ENCODE measurements around the gene TLR6. TPM values are rescaled to one million over a fixed set of nuclear protein-coding genes. Genes with fewer than 3 reads are reported as not detected.

The TLR6 gene
- total and polyA plus RNA-seq, 2 experiments from 2014 or later = 0.12 TPM; not detected in 1

GRCh38 chr4:38872620-38873019 lies 16.0 kb upstream of the TLR6 start:
- no peak overlapping the region for H3K27ac ChIP-seq

GRCh38 chr4:38871593-38871992 lies 15.0 kb upstream of the TLR6 start:
- Histone ChIP-seq H3K9me3 (ENCODE audit: low read depth) (no peaks in the 10 kb centered on the region), H3K4me3 (no peak overlapping the region), H3K27me3 (no peaks in the 10 kb centered on the region), H3K27ac (no peak overlapping the region), H3K4me1 (ENCODE audit: low read depth) (peaks cover 7% of the 10 kb centered on the region), H3K36me3 (no peaks in the 10 kb centered on the region)
- DNase-seq (ENCODE audit: low read depth in 1 of 2, low spot score in 1 of 2) = no peak
- TF ChIP-seq, protein P1, sequence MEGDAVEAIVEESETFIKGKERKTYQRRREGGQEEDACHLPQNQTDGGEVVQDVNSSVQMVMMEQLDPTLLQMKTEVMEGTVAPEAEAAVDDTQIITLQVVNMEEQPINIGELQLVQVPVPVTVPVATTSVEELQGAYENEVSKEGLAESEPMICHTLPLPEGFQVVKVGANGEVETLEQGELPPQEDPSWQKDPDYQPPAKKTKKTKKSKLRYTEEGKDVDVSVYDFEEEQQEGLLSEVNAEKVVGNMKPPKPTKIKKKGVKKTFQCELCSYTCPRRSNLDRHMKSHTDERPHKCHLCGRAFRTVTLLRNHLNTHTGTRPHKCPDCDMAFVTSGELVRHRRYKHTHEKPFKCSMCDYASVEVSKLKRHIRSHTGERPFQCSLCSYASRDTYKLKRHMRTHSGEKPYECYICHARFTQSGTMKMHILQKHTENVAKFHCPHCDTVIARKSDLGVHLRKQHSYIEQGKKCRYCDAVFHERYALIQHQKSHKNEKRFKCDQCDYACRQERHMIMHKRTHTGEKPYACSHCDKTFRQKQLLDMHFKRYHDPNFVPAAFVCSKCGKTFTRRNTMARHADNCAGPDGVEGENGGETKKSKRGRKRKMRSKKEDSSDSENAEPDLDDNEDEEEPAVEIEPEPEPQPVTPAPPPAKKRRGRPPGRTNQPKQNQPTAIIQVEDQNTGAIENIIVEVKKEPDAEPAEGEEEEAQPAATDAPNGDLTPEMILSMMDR (IDR thresholded peaks at IDR 0.05; ENCODE audit: low read depth, low read length) = no peak

More at GRCh38 chr4:38872620-38873019, 16.0 kb upstream of the TLR6 start:
- peaks cover 7% of the 10 kb centered on the region for H3K4me1 ChIP-seq (ENCODE audit: low read depth)
- no peaks in the 10 kb centered on the region for H3K36me3 ChIP-seq
- H3K9me3 ChIP-seq (ENCODE audit: low read depth) = no peaks in the 10 kb centered on the region
- peak in 1 of 2 donors; percentile 34 for DNase-seq (ENCODE audit: low read depth in 1 of 2, low spot score in 1 of 2)
- TF ChIP-seq, protein P1 (IDR thresholded peaks at IDR 0.05; ENCODE audit: low read depth, low read length) = no peak
- no peaks in the 10 kb centered on the region for H3K27me3 ChIP-seq
- no peak overlapping the region for H3K4me3 ChIP-seq

DNA sequence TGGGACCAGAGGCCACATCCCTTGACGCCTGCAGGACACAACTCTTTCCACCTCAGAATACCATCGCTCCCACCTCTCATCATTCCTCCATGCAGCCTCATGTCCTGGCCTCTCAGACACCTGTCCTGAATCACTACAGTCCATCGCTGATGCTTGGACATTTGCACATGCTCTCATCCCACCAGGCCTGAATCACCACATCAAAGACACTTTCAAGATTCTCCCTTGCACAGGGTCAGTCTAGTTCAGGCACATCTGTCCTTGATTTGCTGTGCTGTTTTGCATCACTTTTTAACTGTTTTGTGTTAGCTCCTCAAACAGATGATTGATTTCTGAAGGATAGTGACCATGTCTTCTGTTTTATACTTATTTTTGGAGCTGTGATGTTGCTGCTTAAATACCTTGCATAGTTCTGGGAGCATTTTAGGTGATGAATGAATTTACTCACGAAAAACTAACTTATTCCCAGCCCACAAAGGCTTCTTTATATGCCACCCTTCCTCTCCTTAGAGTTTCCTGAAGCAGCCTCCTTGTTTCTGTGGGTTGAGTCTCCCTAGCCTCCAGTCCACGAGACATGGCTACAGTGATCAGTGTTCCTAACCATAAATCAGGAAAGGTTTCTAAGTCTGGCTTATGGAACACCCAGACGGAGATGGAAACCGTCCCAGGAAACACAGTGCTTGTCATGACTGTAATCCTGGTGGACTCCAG lies 13.6 kb upstream of the TLR6 start:
- H3K4me3 ChIP-seq = no peak overlapping the region
- H3K9me3 ChIP-seq (ENCODE audit: low read depth) = no peaks in the 10 kb centered on the region
- TF ChIP-seq, protein P1 (IDR thresholded peaks at IDR 0.05; ENCODE audit: low read depth, low read length) = no peak
- H3K27me3 ChIP-seq = no peaks in the 10 kb centered on the region
- peaks cover 7% of the 10 kb centered on the region for H3K4me1 ChIP-seq (ENCODE audit: low read depth)
- no peak overlapping the region for H3K27ac ChIP-seq
- no peaks in the 10 kb centered on the region for H3K36me3 ChIP-seq
- DNase-seq (ENCODE audit: low read depth in 1 of 2, low spot score in 1 of 2) = no peak

GRCh38 chr4:38869511-38869910 lies 12.9 kb upstream of the TLR6 start:
- Histone ChIP-seq H3K4me3 (no peak overlapping the region), H3K27ac (no peak overlapping the region), H3K9me3 (ENCODE audit: low read depth) (no peaks in the 10 kb centered on the region), H3K4me1 (ENCODE audit: low read depth) (peaks cover 7% of the 10 kb centered on the region), H3K36me3 (no peaks in the 10 kb centered on the region), H3K27me3 (no peaks in the 10 kb centered on the region)
- TF ChIP-seq, protein P1 (IDR thresholded peaks at IDR 0.05; ENCODE audit: low read depth, low read length) = no peak
- DNase-seq (ENCODE audit: low read depth in 1 of 2, low spot score in 1 of 2) = no peak

DNA sequence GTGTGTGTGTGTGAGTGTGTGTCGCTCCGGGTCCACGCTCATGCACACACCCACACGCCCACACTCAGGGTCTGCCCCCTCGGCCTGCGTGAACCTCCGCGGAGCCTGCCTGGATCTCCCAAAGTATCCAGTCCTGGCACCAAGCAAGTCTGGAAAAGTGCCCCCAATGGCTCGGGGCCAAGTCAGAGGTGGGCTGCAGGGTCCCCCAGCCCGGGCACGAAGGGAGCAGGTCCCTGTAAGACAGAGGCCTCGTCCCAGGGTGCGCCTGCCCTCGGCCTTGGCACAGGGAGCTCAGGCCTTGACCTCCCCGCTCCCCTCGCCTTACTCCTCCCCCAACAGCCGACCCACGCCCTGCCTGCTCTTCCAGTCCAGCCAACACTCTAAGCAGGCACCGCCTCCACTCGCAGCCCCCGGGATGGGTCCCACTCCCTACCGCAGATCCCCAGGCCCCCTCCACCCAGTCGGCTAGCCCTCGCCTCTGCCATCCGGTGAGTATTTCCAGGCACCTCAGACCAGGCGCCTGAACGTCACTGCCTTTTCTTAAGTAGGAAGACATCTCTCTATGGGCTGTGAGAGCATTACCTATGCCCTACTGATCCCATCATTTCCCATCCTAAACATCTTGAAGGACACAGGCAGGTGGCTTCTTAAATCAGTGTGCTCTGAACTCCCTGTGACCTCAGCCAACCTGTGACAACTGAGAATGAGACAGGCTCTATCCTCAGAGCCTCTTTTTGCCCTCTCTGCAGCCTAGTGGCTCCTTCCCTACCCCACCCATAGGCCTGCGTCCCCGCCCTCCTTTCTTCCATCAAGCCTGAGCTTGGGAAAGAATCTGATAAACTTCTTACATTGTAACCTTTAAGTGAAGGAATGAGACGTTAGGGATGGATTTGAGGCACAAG lies 11.7 kb upstream of the TLR6 start:
- peak; percentile 41 to 48 for DNase-seq (ENCODE audit: low read depth in 1 of 2, low spot score in 1 of 2)
- H3K4me1 ChIP-seq (ENCODE audit: low read depth) = peaks cover 7% of the 10 kb centered on the region
- peak overlapping the region; percentile 77 for H3K27ac ChIP-seq

More for the DNA sequence above, 11.7 kb upstream of the TLR6 start:
- no peaks in the 10 kb centered on the region for H3K9me3 ChIP-seq (ENCODE audit: low read depth)
- H3K36me3 ChIP-seq = no peaks in the 10 kb centered on the region
- TF ChIP-seq, protein P1 (IDR thresholded peaks at IDR 0.05; ENCODE audit: low read depth, low read length) = no peak
- peak overlapping the region; percentile 44 for H3K4me3 ChIP-seq
- no peaks in the 10 kb centered on the region for H3K27me3 ChIP-seq
